ENCODE results near the gene SCN7A. TPM values are rescaled to one million over a fixed set of nuclear protein-coding genes. Genes with fewer than 3 reads are reported as not detected.

SCN7A gene
- total RNA-seq, 2 experiments from 2014 or later = not detected

- Histone ChIP-seq H2AFZ (ENCODE audit: low read length) (no peak overlapping the region), H3K4me3 (ENCODE audit: low read depth, low read length, poor library complexity, severe bottlenecking) (no peak overlapping the region), H3K9me2 (ENCODE audit: insufficient read depth, low read length) (no peaks in the 10 kb centered on the region), H3K9me3 (ENCODE audit: low read length) (no peaks in the 10 kb centered on the region), H3K36me3 (ENCODE audit: insufficient read depth, low read length) (no peaks in the 10 kb centered on the region), H3K4me1 (ENCODE audit: insufficient read depth, low read length, poor library complexity, severe bottlenecking) (no peaks in the 10 kb centered on the region), H4K20me1 (ENCODE audit: insufficient read depth, low read length) (no peaks in the 10 kb centered on the region), H3K27ac (ENCODE audit: low read depth, low read length, poor library complexity, severe bottlenecking) (no peak overlapping the region), H3K4me2 (ENCODE audit: low read length) (no peak overlapping the region), H3K79me2 (ENCODE audit: insufficient read depth, low read depth, low read length) (no peaks in the 10 kb centered on the region)
- intact Hi-C loops (cut with micrococcal nuclease; ENCODE audit: unreplicated experiment) = no loop called here
- no TSS peak for BruUV-seq (replicated peaks)
- POLR2A ChIA-PET = no interaction called here
- CTCF ChIA-PET (ENCODE audit: unreplicated experiment) = no interaction called here
- DNase-seq (ENCODE audit: low spot score) = no peak
- TF ChIP-seq CTCF (conservative IDR thresholded peaks at IDR 0.05; ENCODE audit: low read length) (no peak), EZH2phosphoT487 (IDR thresholded peaks at IDR 0.05; ENCODE audit: borderline replicate concordance, low read depth, low read length) (no peak)
These were observed 69.2 kb downstream of the SCN7A start for GRCh38 chr2:166424841-166425240.

- Histone ChIP-seq H3K9me2 (ENCODE audit: insufficient read depth, low read length) (no peaks in the 10 kb centered on the region), H3K27ac (ENCODE audit: low read depth, low read length, poor library complexity, severe bottlenecking) (no peak overlapping the region), H3K4me3 (ENCODE audit: low read depth, low read length, poor library complexity, severe bottlenecking) (no peak overlapping the region), H3K9me3 (ENCODE audit: low read length) (no peaks in the 10 kb centered on the region), H2AFZ (ENCODE audit: low read length) (no peak overlapping the region), H3K4me1 (ENCODE audit: insufficient read depth, low read length, poor library complexity, severe bottlenecking) (no peaks in the 10 kb centered on the region), H3K4me2 (ENCODE audit: low read length) (no peak overlapping the region), H4K20me1 (ENCODE audit: insufficient read depth, low read length) (no peaks in the 10 kb centered on the region), H3K36me3 (ENCODE audit: insufficient read depth, low read length) (no peaks in the 10 kb centered on the region), H3K79me2 (ENCODE audit: insufficient read depth, low read depth, low read length) (no peaks in the 10 kb centered on the region)
- ChIA-PET POLR2A (no interaction called here), CTCF (ENCODE audit: unreplicated experiment) (no interaction called here)
- TF ChIP-seq CTCF (conservative IDR thresholded peaks at IDR 0.05; ENCODE audit: low read length) (peak; percentile 69), EZH2phosphoT487 (IDR thresholded peaks at IDR 0.05; ENCODE audit: borderline replicate concordance, low read depth, low read length) (no peak)
- DNase-seq (ENCODE audit: low spot score) = no peak
- no TSS peak for BruUV-seq (replicated peaks)
- intact Hi-C loops (cut with micrococcal nuclease; ENCODE audit: unreplicated experiment) = no loop called here
These were observed 74.5 kb downstream of the SCN7A start for GRCh38 chr2:166419616-166419934.

- H3K4me1 ChIP-seq (ENCODE audit: insufficient read depth, low read length, poor library complexity, severe bottlenecking) = no peaks in the 10 kb centered on the region
- no peaks in the 10 kb centered on the region for H3K9me2 ChIP-seq (ENCODE audit: insufficient read depth, low read length)
- no TSS peak for BruUV-seq (replicated peaks)
- H4K20me1 ChIP-seq (ENCODE audit: insufficient read depth, low read length) = no peaks in the 10 kb centered on the region
- ChIA-PET POLR2A (no interaction called here), CTCF (ENCODE audit: unreplicated experiment) (no interaction called here)
- H2AFZ ChIP-seq (ENCODE audit: low read length) = no peak overlapping the region
- no peak for DNase-seq (ENCODE audit: low spot score)
- H3K36me3 ChIP-seq (ENCODE audit: insufficient read depth, low read length) = no peaks in the 10 kb centered on the region
- no peak overlapping the region for H3K27ac ChIP-seq (ENCODE audit: low read depth, low read length, poor library complexity, severe bottlenecking)
- TF ChIP-seq CTCF (conservative IDR thresholded peaks at IDR 0.05; ENCODE audit: low read length) (no peak), EZH2phosphoT487 (IDR thresholded peaks at IDR 0.05; ENCODE audit: borderline replicate concordance, low read depth, low read length) (no peak)
- H3K4me3 ChIP-seq (ENCODE audit: low read depth, low read length, poor library complexity, severe bottlenecking) = no peak overlapping the region
- no peak overlapping the region for H3K4me2 ChIP-seq (ENCODE audit: low read length)
- intact Hi-C loops (cut with micrococcal nuclease; ENCODE audit: unreplicated experiment) = no loop called here
- no peaks in the 10 kb centered on the region for H3K9me3 ChIP-seq (ENCODE audit: low read length)
- H3K79me2 ChIP-seq (ENCODE audit: insufficient read depth, low read depth, low read length) = no peaks in the 10 kb centered on the region
These were observed 75.0 kb downstream of the SCN7A start for GRCh38 chr2:166418853-166419615.

All from OCI-LY7 (cell line).